ENCODE measurements around the gene CDC7. TPM values are rescaled to one million over a fixed set of nuclear protein-coding genes. Genes with fewer than 3 reads are reported as not detected.

Gene CDC7
- total and polyA plus RNA-seq, 9 donors = 7.9 to 12.5 (median 9.5) TPM

DNA sequence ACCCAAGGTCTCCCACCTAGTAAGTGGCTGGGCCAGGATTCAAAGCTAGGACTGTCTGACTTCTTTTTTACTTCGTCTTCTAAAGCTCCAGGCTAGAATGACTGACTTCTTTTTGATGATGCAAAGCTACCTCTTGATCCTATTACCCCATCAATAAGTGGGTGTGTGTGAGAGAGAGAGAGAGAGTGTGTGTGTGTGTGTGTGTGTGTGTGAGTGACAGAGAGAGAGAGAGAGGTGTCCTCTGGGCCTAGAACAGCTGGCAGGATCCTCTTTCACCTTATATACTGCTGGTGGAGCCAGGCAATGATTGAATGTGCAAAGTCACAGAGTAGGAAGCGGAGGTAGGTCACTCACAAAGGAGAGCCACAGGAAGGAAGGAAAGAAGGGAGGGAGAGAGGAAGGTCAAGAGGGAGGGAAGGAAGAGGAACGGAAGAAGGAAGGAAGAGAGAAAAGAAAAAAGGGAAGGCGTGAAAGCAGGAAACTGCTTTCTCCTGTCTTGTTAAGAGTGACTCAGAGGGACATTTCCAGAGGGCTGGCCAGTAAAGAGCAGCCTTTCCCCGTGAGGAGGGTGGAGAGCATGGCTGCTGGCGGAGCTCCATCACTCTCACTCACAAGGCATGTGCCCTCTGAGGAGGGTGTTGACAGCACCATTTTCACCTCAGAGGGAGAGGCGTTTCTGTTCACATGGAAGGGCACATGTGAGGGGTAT lies 68.9 kb downstream of the CDC7 start:
- no peak for DNase-seq
- H3K27ac ChIP-seq (ENCODE audit: low read length) = peak overlapping the region; percentile 1
- peaks cover 17% of the 10 kb centered on the region for H3K4me1 ChIP-seq (ENCODE audit: control insufficient read depth, insufficient read depth, low read length)
- H3K36me3 ChIP-seq (ENCODE audit: control insufficient read depth, insufficient read depth, low read length) = no peaks in the 10 kb centered on the region
- no peak overlapping the region for H3K4me3 ChIP-seq (ENCODE audit: low read length)
- 32% methylated on average over 4 of the region's 7 CpGs for WGBS (ENCODE audit: insufficient coverage)
- no peaks in the 10 kb centered on the region for H3K27me3 ChIP-seq (ENCODE audit: control insufficient read depth, insufficient read depth, low read length)
- no peaks in the 10 kb centered on the region for H3K9me3 ChIP-seq (replicated peaks; ENCODE audit: control insufficient read depth, low read depth, low read length)

DNA sequence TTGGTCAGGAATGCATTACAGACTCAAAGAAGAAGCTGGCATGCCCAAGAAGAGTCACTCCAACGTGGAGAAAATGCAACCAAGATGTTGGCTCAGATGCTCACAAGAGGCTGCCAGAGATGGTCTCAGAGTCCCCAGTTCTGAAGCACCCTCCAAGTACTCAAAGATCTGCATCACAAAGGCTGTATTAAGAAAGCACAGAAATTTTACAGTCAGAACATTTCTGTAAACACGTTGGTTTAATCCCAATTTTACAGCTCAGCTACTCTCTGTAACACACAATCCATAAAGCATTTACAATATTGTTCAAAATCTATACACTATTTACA lies 69.4 kb downstream of the CDC7 start:
- Histone ChIP-seq H3K27me3 (ENCODE audit: control insufficient read depth, insufficient read depth, low read length) (no peaks in the 10 kb centered on the region), H3K36me3 (ENCODE audit: control insufficient read depth, insufficient read depth, low read length) (no peaks in the 10 kb centered on the region), H3K27ac (ENCODE audit: low read length) (peak overlapping the region; percentile 1), H3K4me3 (ENCODE audit: low read length) (no peak overlapping the region), H3K4me1 (ENCODE audit: control insufficient read depth, insufficient read depth, low read length) (peaks cover 16% of the 10 kb centered on the region), H3K9me3 (replicated peaks; ENCODE audit: control insufficient read depth, low read depth, low read length) (no peaks in the 10 kb centered on the region)
- DNase-seq = peak; percentile 83
- 37% methylated on average over 2 of the region's 2 CpGs for WGBS (ENCODE audit: insufficient coverage)

DNA sequence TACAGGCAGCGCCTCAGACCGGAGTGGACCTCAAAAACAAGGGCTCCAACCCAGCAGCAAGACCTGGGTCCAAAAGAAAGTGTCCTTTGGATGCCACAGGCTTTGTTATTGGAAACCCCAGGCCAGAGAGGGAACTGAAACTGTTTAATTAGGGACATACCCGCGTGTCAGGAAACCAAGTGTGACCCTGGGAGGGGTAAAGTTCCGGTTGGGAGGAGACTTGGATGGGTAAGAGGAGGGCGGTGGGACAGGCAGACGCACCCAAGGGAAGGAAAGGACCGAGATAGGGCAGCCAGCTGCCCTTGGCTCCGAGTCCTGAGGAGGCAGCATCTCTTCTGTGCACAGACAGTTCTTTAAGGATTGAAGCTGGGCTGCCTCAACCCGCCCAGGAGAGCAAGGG lies 71.4 kb downstream of the CDC7 start:
- WGBS (ENCODE audit: insufficient coverage) = 77% methylated on average over 10 of the region's 10 CpGs
- no peaks in the 10 kb centered on the region for H3K9me3 ChIP-seq (replicated peaks; ENCODE audit: control insufficient read depth, low read depth, low read length)
- H3K27ac ChIP-seq (ENCODE audit: low read length) = no peak overlapping the region
- DNase-seq = peak; percentile 65
- no peaks in the 10 kb centered on the region for H3K27me3 ChIP-seq (ENCODE audit: control insufficient read depth, insufficient read depth, low read length)
- peaks cover 13% of the 10 kb centered on the region for H3K4me1 ChIP-seq (ENCODE audit: control insufficient read depth, insufficient read depth, low read length)
- H3K36me3 ChIP-seq (ENCODE audit: control insufficient read depth, insufficient read depth, low read length) = no peaks in the 10 kb centered on the region
- no peak overlapping the region for H3K4me3 ChIP-seq (ENCODE audit: low read length)

Other genes with a start within 250 kb of the CDC7 start
- gene HFM1, start 96.0 kb upstream of the CDC7 start, total RNA-seq = 4.0 TPM
- gene HFM1, start 96.0 kb upstream of the CDC7 start, polyA plus RNA-seq (ENCODE audit: insufficient read depth in 1 of 8, insufficient read length in 8 of 8, low replicate concordance in 1 of 8) = 1 to 10 TPM; 1.4 to 3.2 (median 2.4) TPM